ENCODE measurements around the gene DIP2C.
"Not testable (repeated sequence)": the region's sequence is repeated elsewhere in the genome, so short reads cannot be mapped to it uniquely, and the experiment has no call there.

The DIP2C gene

DNA sequence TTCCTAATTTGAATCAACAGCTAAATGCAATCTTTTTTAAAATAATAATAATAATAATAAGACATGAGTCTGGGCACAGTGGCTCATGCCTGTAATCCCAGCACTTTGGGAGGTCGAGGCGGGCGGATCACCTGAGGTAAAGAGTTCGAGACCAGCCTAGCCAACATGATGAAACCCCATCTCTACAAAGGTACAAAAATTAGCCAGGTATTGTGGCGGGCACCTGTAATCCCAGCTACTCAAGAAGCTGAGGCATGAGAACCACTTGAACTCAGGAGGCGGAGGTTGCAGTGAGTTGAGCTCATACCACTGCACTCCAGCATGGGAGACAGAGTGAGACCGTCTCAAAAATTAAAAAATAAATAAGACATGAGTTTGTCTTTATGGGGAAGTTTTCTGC, 3.9 kb downstream of the DIP2C start:
- Histone ChIP-seq H3K36me3 (ENCODE audit: insufficient read depth, low read length) (no peaks in the 10 kb centered on the region), H2AFZ (ENCODE audit: low read length, unreplicated experiment) (no peak overlapping the region), H3K79me2 (ENCODE audit: control insufficient read depth, insufficient read depth, low read length, unreplicated experiment) (peaks cover 60% of the 10 kb centered on the region), H3K27me3 (ENCODE audit: insufficient read depth, low read length) (no peaks in the 10 kb centered on the region), H3K4me3 (ENCODE audit: low read depth, low read length) (no peak overlapping the region), H3K4me1 (ENCODE audit: control insufficient read depth, insufficient read depth, low read length, unreplicated experiment) (peaks cover 25% of the 10 kb centered on the region), H3K27ac (ENCODE audit: low read depth, low read length) (no peak overlapping the region)

DNA sequence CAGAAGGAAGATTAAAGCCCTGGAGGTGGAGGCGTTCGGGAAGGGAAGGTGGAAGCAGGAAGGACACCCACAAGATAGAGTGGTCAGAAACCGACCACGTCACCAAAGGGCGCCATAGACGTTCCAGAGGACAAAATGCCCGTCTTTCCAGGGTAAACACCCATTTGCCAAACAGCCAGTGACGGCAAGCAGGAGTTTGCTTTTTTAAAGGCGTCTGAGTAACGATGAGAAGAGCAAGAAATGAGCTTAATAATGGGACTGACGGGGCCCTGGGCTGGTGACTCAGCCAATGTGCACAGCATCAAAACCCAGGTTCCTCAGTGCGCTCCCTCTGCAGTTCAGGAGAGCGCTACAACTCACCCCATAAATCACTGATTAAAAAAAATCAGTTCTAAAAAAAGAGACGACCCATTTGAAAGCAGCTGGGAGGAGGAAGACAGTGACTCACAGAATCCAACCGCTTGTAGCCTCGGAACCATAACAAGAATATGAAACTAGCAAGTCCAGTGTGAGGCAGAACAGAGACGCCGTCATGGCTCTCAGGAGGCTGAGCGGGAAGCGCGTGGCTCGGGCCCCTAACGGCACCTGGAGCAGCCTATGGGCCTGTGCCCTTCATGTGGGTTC, 5.9 kb downstream of the DIP2C start:
- H3K4me1 ChIP-seq (ENCODE audit: control insufficient read depth, insufficient read depth, low read length, unreplicated experiment), result peaks cover 19% of the 10 kb centered on the region
- H3K27me3 ChIP-seq (ENCODE audit: insufficient read depth, low read length), result no peaks in the 10 kb centered on the region
- peak overlapping the region; percentile 65 for H3K4me3 ChIP-seq (ENCODE audit: low read depth, low read length)
- peaks cover 66% of the 10 kb centered on the region for H3K79me2 ChIP-seq (ENCODE audit: control insufficient read depth, insufficient read depth, low read length, unreplicated experiment)
- no peaks in the 10 kb centered on the region for H3K36me3 ChIP-seq (ENCODE audit: insufficient read depth, low read length)
- H2AFZ ChIP-seq (ENCODE audit: low read length, unreplicated experiment), result no peak overlapping the region
- peak overlapping the region; percentile 90 for H3K27ac ChIP-seq (ENCODE audit: low read depth, low read length)

DNA sequence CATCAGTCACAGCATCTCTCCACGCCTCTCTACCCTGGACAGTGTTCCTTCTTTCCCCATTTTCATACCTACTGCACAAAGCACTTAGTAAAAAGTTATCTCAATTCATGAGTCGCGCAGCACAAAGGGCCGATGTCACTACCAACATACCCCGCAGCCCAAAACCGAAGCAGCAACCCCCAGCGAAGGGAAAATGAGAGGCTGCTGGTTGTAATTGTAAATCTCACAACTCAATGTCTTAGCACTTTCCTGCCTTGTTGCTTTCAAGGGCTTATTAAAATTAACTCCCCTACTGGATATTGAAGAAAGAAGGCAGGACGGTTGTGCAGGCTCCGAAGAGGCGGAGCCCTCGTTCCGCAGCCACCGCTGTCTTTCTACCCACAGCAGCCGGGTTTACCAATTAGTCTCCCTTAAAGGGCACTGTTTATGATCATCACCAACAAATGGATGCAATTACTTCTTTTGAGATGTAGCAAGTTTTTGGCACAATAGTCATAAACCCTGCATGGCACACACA, 6.5 kb downstream of the DIP2C start:
- Histone ChIP-seq H3K27me3 (ENCODE audit: insufficient read depth, low read length) (no peaks in the 10 kb centered on the region), H3K4me1 (ENCODE audit: control insufficient read depth, insufficient read depth, low read length, unreplicated experiment) (peaks cover 19% of the 10 kb centered on the region), H3K4me3 (ENCODE audit: low read depth, low read length) (peak overlapping the region; percentile 55; the same call in 1 of the 2 replicates), H3K36me3 (ENCODE audit: insufficient read depth, low read length) (no peaks in the 10 kb centered on the region), H3K79me2 (ENCODE audit: control insufficient read depth, insufficient read depth, low read length, unreplicated experiment) (peaks cover 61% of the 10 kb centered on the region), H3K27ac (ENCODE audit: low read depth, low read length) (peak overlapping the region; percentile 90), H2AFZ (ENCODE audit: low read length, unreplicated experiment) (no peak overlapping the region)

DNA sequence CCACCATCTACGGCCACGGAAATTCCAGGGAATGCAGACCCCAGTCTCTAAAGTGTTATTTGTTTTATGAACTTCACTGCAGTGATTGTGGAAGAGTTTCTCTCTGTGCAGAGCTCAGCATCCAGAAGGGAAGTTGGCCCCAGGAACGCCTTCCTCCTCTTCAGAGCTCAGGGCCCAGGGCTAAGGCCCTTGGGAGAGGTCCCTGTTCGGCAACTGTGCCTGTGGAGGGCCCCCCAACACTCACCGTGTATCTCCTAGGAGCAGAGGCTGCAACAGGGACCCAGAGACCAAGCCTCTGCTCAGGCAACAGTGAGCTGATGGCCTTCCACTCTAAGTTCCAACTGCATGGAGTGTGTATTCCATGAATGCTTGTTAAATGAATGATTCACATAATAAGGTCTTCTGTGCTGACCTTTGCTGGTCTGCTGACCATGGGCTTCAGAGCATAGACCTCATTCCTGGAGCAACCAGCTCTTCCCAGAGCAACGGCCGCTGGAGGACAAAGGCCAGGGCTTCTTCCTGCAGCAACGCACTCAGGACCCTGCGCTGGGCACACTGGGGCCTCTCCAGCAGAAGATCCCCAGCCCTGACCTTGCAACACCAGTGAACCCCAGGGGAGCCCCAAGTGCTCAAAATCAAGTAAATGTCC, 7.7 kb downstream of the DIP2C start:
- Histone ChIP-seq H3K4me1 (ENCODE audit: control insufficient read depth, insufficient read depth, low read length, unreplicated experiment) (peaks cover 16% of the 10 kb centered on the region), H3K79me2 (ENCODE audit: control insufficient read depth, insufficient read depth, low read length, unreplicated experiment) (peaks cover 57% of the 10 kb centered on the region), H3K36me3 (ENCODE audit: insufficient read depth, low read length) (no peaks in the 10 kb centered on the region), H3K27ac (ENCODE audit: low read depth, low read length) (no peak overlapping the region), H3K4me3 (ENCODE audit: low read depth, low read length) (no peak overlapping the region), H2AFZ (ENCODE audit: low read length, unreplicated experiment) (no peak overlapping the region), H3K27me3 (ENCODE audit: insufficient read depth, low read length) (no peaks in the 10 kb centered on the region)

DNA sequence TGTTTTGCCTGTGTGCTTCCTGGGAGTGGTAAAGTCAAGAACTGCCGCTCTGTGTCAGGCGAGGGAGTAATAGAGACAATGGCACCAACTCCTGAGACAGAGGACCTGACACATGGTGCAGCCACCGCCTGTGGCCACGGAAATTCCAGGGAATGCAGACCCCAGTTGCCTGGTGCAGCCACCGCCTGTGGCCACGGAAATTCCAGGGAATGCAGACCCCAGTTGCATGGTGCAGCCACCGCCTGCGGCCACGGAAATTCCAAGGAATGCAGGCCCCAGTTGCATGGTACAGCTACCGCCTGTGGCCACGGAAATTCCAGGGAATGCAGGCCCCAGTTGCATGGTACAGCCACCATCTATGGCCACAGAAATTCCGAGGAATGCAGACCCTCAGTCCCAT, 8.7 kb downstream of the DIP2C start:
- Histone ChIP-seq H3K4me1 (ENCODE audit: control insufficient read depth, insufficient read depth, low read length, unreplicated experiment) (peaks cover 16% of the 10 kb centered on the region), H3K79me2 (ENCODE audit: control insufficient read depth, insufficient read depth, low read length, unreplicated experiment) (peaks cover 48% of the 10 kb centered on the region), H3K27ac (ENCODE audit: low read depth, low read length) (no peak overlapping the region), H3K27me3 (ENCODE audit: insufficient read depth, low read length) (no peaks in the 10 kb centered on the region), H3K4me3 (ENCODE audit: low read depth, low read length) (no peak overlapping the region), H2AFZ (ENCODE audit: low read length, unreplicated experiment) (no peak overlapping the region), H3K36me3 (ENCODE audit: insufficient read depth, low read length) (no peaks in the 10 kb centered on the region)

DNA sequence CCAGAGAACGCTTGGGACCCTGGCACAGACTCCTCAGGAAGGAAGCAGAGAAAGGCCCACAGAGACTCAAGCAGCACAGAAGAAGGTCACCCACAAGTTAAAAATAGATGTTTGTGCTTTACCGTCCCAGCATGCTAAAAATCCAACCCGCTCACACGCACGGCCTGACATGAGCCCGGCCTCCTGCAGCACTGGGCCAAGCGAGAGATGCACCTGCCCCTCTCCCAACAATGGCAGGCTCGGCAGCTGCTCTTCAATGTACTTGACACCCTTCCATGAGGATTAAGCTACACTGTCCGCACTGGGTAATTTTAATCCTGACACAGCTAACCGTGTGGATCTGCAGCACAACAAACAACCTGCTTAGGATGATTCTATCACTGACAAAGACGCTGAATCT, 9.3 kb downstream of the DIP2C start:
- Histone ChIP-seq H3K4me1 (ENCODE audit: control insufficient read depth, insufficient read depth, low read length, unreplicated experiment) (peaks cover 16% of the 10 kb centered on the region), H3K4me3 (ENCODE audit: low read depth, low read length) (no peak overlapping the region), H2AFZ (ENCODE audit: low read length, unreplicated experiment) (no peak overlapping the region), H3K27me3 (ENCODE audit: insufficient read depth, low read length) (no peaks in the 10 kb centered on the region), H3K79me2 (ENCODE audit: control insufficient read depth, insufficient read depth, low read length, unreplicated experiment) (peaks cover 48% of the 10 kb centered on the region), H3K36me3 (ENCODE audit: insufficient read depth, low read length) (no peaks in the 10 kb centered on the region), H3K27ac (ENCODE audit: low read depth, low read length) (no peak overlapping the region)

DNA sequence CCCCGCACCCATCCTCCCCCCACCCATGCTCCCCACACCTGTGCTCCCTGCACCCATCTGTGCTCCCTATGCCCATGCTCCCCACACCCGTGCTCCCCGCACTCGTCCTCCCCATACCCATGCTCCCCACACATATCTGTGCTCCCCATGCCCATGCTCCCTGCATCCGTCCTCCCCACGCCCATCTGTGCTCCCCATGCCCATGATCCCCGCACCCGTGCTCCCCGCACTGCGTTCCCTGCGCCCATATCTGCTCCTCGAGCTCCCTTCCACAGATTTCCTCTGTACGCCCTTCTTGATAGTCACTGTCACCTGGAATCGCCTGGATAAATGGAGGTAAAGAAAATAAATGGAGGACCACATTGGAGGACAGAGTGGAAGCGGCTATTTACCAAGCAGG, 9.9 kb downstream of the DIP2C start:
- no peaks in the 10 kb centered on the region for H3K27me3 ChIP-seq (ENCODE audit: insufficient read depth, low read length)
- H3K4me3 ChIP-seq (ENCODE audit: low read depth, low read length), result no peak overlapping the region
- H3K4me1 ChIP-seq (ENCODE audit: control insufficient read depth, insufficient read depth, low read length, unreplicated experiment), result peaks cover 16% of the 10 kb centered on the region
- peaks cover 47% of the 10 kb centered on the region for H3K79me2 ChIP-seq (ENCODE audit: control insufficient read depth, insufficient read depth, low read length, unreplicated experiment)
- H3K27ac ChIP-seq (ENCODE audit: low read depth, low read length), result no peak overlapping the region
- no peaks in the 10 kb centered on the region for H3K36me3 ChIP-seq (ENCODE audit: insufficient read depth, low read length)
- H2AFZ ChIP-seq (ENCODE audit: low read length, unreplicated experiment), result no peak overlapping the region

DNA sequence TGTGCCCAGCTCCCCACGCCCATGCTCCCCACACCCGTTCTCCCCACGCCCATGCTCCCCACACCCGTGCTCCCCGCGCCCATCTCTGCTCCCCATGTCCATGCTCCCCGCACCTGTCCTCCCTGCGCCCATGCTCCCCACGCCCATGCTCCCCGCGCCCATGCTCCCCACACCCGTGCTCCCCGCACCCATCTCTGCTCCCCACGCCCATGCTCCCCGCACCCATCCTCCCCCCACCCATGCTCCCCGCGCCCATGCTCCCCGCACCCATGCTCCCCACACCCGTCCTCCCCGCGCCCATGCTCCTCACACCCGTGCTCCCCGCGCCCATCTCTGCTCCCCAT, 10.8 kb downstream of the DIP2C start:
- not testable (repeated sequence) for H3K4me1 ChIP-seq (ENCODE audit: control insufficient read depth, insufficient read depth, low read length, unreplicated experiment); H3K36me3 ChIP-seq (ENCODE audit: insufficient read depth, low read length); H3K27ac ChIP-seq (ENCODE audit: low read depth, low read length); H3K4me3 ChIP-seq (ENCODE audit: low read depth, low read length); H3K27me3 ChIP-seq (ENCODE audit: insufficient read depth, low read length); H2AFZ ChIP-seq (ENCODE audit: low read length, unreplicated experiment)
- peaks cover 43% of the 10 kb centered on the region for H3K79me2 ChIP-seq (ENCODE audit: control insufficient read depth, insufficient read depth, low read length, unreplicated experiment)

DNA sequence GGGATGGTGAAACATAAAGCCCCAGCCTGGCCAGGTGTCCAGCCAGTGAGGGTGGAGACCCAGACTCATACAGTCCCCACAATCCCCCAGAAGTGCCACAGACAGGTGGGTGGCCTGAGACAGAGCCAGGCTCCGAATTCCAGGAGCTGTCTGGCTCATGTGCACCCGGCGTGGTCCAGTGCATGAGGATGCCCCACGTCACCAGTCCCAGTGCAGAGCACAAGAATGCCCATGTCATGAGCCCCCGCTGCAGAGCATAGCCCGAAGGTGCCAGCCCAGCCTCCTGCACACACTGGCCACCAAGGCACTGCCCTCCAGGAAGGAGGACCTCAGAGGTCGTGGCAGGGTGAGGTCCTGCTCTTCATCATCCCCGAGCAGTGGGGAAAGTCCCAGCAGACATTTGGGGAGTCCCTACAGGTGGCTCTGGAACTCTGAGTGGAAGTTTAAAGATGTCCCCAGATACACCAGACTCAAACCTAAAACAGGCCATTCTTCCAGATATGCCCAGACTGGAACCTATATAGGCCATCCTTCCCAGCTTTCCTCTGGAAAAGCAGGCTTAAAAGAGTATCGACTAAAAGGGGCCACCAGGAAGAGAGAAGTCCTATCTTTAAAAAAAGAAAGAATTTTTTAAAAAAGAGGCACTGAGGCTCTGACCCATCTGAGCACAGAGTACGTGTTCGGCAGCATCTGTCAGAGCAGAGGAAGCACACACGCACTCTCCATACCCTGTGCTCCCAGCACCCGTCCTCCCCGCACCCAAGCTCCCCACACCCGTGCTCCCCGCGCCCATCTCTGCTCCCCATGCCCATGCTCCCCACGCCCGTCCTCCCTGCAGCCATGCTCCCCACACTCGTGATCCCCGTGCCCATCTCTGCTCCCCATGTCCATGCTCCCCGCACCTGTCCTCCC, 11.5 kb downstream of the DIP2C start:
- peaks cover 7% of the 10 kb centered on the region for H3K4me1 ChIP-seq (ENCODE audit: control insufficient read depth, insufficient read depth, low read length, unreplicated experiment)
- no peaks in the 10 kb centered on the region for H3K36me3 ChIP-seq (ENCODE audit: insufficient read depth, low read length)
- H3K27me3 ChIP-seq (ENCODE audit: insufficient read depth, low read length), result no peaks in the 10 kb centered on the region
- peaks cover 43% of the 10 kb centered on the region for H3K79me2 ChIP-seq (ENCODE audit: control insufficient read depth, insufficient read depth, low read length, unreplicated experiment)
- H2AFZ ChIP-seq (ENCODE audit: low read length, unreplicated experiment), result no peak overlapping the region
- no peak overlapping the region for H3K4me3 ChIP-seq (ENCODE audit: low read depth, low read length)
- H3K27ac ChIP-seq (ENCODE audit: low read depth, low read length), result no peak overlapping the region

DNA sequence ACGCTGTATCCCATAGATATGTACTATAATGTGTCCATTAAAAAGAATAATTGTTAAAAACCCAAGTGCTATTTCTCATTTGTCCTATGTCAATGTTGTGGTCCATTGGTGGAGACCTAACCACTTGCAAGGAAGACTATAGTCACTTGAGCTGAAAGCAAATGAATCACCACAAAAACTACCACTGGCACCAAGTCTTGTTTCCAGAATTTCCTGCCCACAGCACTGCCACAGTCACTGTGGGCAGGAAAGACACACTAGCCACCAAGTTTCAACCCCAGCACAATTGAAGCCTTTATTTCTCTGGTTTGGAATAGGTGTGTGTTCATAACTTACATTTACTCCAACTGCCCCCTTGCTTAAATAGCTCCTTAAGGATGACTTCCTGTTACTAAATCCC, 12.4 kb downstream of the DIP2C start:
- Histone ChIP-seq H3K27ac (ENCODE audit: low read depth, low read length) (no peak overlapping the region), H2AFZ (ENCODE audit: low read length, unreplicated experiment) (no peak overlapping the region), H3K4me3 (ENCODE audit: low read depth, low read length) (no peak overlapping the region), H3K27me3 (ENCODE audit: insufficient read depth, low read length) (no peaks in the 10 kb centered on the region), H3K79me2 (ENCODE audit: control insufficient read depth, insufficient read depth, low read length, unreplicated experiment) (peaks cover 36% of the 10 kb centered on the region), H3K36me3 (ENCODE audit: insufficient read depth, low read length) (no peaks in the 10 kb centered on the region), H3K4me1 (ENCODE audit: control insufficient read depth, insufficient read depth, low read length, unreplicated experiment) (peaks cover 6% of the 10 kb centered on the region)

All from ACC112 (cell line).